ENCODE measurements around the gene ARPC1B.
"Not testable (repeated sequence)": the region's sequence is repeated elsewhere in the genome, so short reads cannot be mapped to it uniquely, and the experiment has no call there.

ARPC1B gene

GRCh38 chr7:99326408-99326782 lies 48.1 kb upstream of the ARPC1B start:
- Histone ChIP-seq H3K9me2 (replicated peaks; ENCODE audit: low read depth, low read length) (no peaks in the 10 kb centered on the region), H4K20me1 (ENCODE audit: insufficient read depth, low read length, poor library complexity, severe bottlenecking) (peaks cover 41% of the 10 kb centered on the region), H3K4me1 (ENCODE audit: insufficient read depth, low read length, poor library complexity, severe bottlenecking) (peaks cover 47% of the 10 kb centered on the region), H3K4me2 (ENCODE audit: low read depth, low read length, poor library complexity, severe bottlenecking) (peak overlapping the region; percentile 96), H3K4me3 (ENCODE audit: low read length, poor library complexity, severe bottlenecking) (peak overlapping the region; percentile 98), H3K9me3 (ENCODE audit: insufficient read depth, low read depth, low read length) (no peaks in the 10 kb centered on the region), H3K9ac (ENCODE audit: low read depth, low read length, poor library complexity, severe bottlenecking) (peak overlapping the region; percentile 99), H3K79me2 (ENCODE audit: insufficient read depth, low read length) (peaks cover 69% of the 10 kb centered on the region), H3K27me3 (ENCODE audit: insufficient read depth, low read length, poor library complexity, severe bottlenecking) (peaks cover 5% of the 10 kb centered on the region), H3K36me3 (ENCODE audit: insufficient read depth, low read length) (no peaks in the 10 kb centered on the region), H2AFZ (ENCODE audit: low read length) (peak overlapping the region; percentile 63; the same call in 1 of the 2 replicates), H3F3A (ENCODE audit: low read depth) (no peaks in the 10 kb centered on the region)
- TF ChIP-seq, protein P1, sequence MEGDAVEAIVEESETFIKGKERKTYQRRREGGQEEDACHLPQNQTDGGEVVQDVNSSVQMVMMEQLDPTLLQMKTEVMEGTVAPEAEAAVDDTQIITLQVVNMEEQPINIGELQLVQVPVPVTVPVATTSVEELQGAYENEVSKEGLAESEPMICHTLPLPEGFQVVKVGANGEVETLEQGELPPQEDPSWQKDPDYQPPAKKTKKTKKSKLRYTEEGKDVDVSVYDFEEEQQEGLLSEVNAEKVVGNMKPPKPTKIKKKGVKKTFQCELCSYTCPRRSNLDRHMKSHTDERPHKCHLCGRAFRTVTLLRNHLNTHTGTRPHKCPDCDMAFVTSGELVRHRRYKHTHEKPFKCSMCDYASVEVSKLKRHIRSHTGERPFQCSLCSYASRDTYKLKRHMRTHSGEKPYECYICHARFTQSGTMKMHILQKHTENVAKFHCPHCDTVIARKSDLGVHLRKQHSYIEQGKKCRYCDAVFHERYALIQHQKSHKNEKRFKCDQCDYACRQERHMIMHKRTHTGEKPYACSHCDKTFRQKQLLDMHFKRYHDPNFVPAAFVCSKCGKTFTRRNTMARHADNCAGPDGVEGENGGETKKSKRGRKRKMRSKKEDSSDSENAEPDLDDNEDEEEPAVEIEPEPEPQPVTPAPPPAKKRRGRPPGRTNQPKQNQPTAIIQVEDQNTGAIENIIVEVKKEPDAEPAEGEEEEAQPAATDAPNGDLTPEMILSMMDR (conservative IDR thresholded peaks at IDR 0.05; ENCODE audit: low read length), result no peak
- TF ChIP-seq EZH2phosphoT487 (IDR thresholded peaks at IDR 0.05; ENCODE audit: borderline replicate concordance), result no peak

- H3K36me3 ChIP-seq (ENCODE audit: insufficient read depth, low read length), result peaks cover 19% of the 10 kb centered on the region; the same call in 1 of the 2 replicates
- peak overlapping the region; percentile 48 for H3K4me3 ChIP-seq (ENCODE audit: low read length, poor library complexity, severe bottlenecking)
- H2AFZ ChIP-seq (ENCODE audit: low read length); H3K9me2 ChIP-seq (replicated peaks; ENCODE audit: low read depth, low read length); H3K27me3 ChIP-seq (ENCODE audit: insufficient read depth, low read length, poor library complexity, severe bottlenecking); H3F3A ChIP-seq (ENCODE audit: low read depth); H3K9me3 ChIP-seq (ENCODE audit: insufficient read depth, low read depth, low read length): not testable (repeated sequence)
- H3K79me2 ChIP-seq (ENCODE audit: insufficient read depth, low read length), result peaks cover 78% of the 10 kb centered on the region
- peak overlapping the region; percentile 96 for H3K4me2 ChIP-seq (ENCODE audit: low read depth, low read length, poor library complexity, severe bottlenecking)
- H3K9ac ChIP-seq (ENCODE audit: low read depth, low read length, poor library complexity, severe bottlenecking), result peak overlapping the region; percentile 48
- peaks cover 39% of the 10 kb centered on the region for H3K4me1 ChIP-seq (ENCODE audit: insufficient read depth, low read length, poor library complexity, severe bottlenecking)
- H4K20me1 ChIP-seq (ENCODE audit: insufficient read depth, low read length, poor library complexity, severe bottlenecking), result peaks cover 50% of the 10 kb centered on the region
Observed at GRCh38 chr7:99330314-99330961, 44.1 kb upstream of the ARPC1B start.

DNA sequence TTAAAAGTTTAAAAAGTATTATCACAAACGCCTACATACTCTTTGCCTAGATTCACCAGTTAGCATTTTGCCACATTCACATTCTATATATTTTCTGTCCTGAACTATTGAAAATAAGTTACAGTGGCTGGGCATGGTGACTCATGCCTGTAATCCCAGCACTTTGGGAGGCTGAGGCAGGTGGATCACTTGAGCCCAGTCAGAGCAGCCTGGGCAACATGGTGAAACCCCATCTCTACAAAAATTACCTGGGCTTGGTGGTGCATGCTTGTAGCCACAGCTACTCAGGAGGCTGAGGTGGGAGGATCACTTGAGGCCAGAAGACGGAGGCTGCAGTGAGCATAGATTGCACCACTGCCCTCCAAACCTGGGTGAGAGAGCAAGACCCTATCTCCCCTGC lies 43.5 kb upstream of the ARPC1B start:
- no peak for TF ChIP-seq EZH2phosphoT487 (IDR thresholded peaks at IDR 0.05; ENCODE audit: borderline replicate concordance)
- TF ChIP-seq, protein P1 (conservative IDR thresholded peaks at IDR 0.05; ENCODE audit: low read length), result no peak
- Histone ChIP-seq H3K79me2 (ENCODE audit: insufficient read depth, low read length) (peaks cover 74% of the 10 kb centered on the region), H3K9me3 (ENCODE audit: insufficient read depth, low read depth, low read length) (no peaks in the 10 kb centered on the region), H2AFZ (ENCODE audit: low read length) (no peak overlapping the region), H3K27me3 (ENCODE audit: insufficient read depth, low read length, poor library complexity, severe bottlenecking) (peaks cover 3% of the 10 kb centered on the region), H3K4me1 (ENCODE audit: insufficient read depth, low read length, poor library complexity, severe bottlenecking) (peaks cover 39% of the 10 kb centered on the region), H3K4me2 (ENCODE audit: low read depth, low read length, poor library complexity, severe bottlenecking) (peak overlapping the region; percentile 96), H3K9me2 (replicated peaks; ENCODE audit: low read depth, low read length) (no peaks in the 10 kb centered on the region), H3F3A (ENCODE audit: low read depth) (no peaks in the 10 kb centered on the region), H3K36me3 (ENCODE audit: insufficient read depth, low read length) (peaks cover 22% of the 10 kb centered on the region; the same call in 1 of the 2 replicates), H4K20me1 (ENCODE audit: insufficient read depth, low read length, poor library complexity, severe bottlenecking) (peaks cover 48% of the 10 kb centered on the region), H3K4me3 (ENCODE audit: low read length, poor library complexity, severe bottlenecking) (peak overlapping the region; percentile 48), H3K9ac (ENCODE audit: low read depth, low read length, poor library complexity, severe bottlenecking) (no peak overlapping the region)

- Histone ChIP-seq H3K9me2 (replicated peaks; ENCODE audit: low read depth, low read length) (no peaks in the 10 kb centered on the region), H3F3A (ENCODE audit: low read depth) (no peaks in the 10 kb centered on the region), H3K4me3 (ENCODE audit: low read length, poor library complexity, severe bottlenecking) (no peak overlapping the region), H4K20me1 (ENCODE audit: insufficient read depth, low read length, poor library complexity, severe bottlenecking) (no peaks in the 10 kb centered on the region), H3K4me2 (ENCODE audit: low read depth, low read length, poor library complexity, severe bottlenecking) (no peak overlapping the region), H3K9ac (ENCODE audit: low read depth, low read length, poor library complexity, severe bottlenecking) (no peak overlapping the region), H2AFZ (ENCODE audit: low read length) (no peak overlapping the region), H3K4me1 (ENCODE audit: insufficient read depth, low read length, poor library complexity, severe bottlenecking) (no peaks in the 10 kb centered on the region), H3K79me2 (ENCODE audit: insufficient read depth, low read length) (no peaks in the 10 kb centered on the region), H3K9me3 (ENCODE audit: insufficient read depth, low read depth, low read length) (no peaks in the 10 kb centered on the region), H3K36me3 (ENCODE audit: insufficient read depth, low read length) (peaks cover 72% of the 10 kb centered on the region), H3K27me3 (ENCODE audit: insufficient read depth, low read length, poor library complexity, severe bottlenecking) (no peaks in the 10 kb centered on the region)
- no peak for TF ChIP-seq EZH2phosphoT487 (IDR thresholded peaks at IDR 0.05; ENCODE audit: borderline replicate concordance)
- TF ChIP-seq, protein P1 (conservative IDR thresholded peaks at IDR 0.05; ENCODE audit: low read length), result no peak
Observed at GRCh38 chr7:99339595-99339994, 34.9 kb upstream of the ARPC1B start.
